ENCODE measurements around the gene PRKCSH.

PRKCSH gene

GRCh38 chr19:11499220-11499726, 63.8 kb downstream of the PRKCSH start:
- Mint-ChIP-seq H3K27me3 (ENCODE audit: low read depth, poor library complexity) (no peaks in the 10 kb centered on the region), H3K9me3 (no peaks in the 10 kb centered on the region), H3K4me1 (peaks cover 2% of the 10 kb centered on the region), H3K36me3 (ENCODE audit: low read depth) (peaks cover 11% of the 10 kb centered on the region), H3K27ac (no peak overlapping the region), H3K4me3 (no peak overlapping the region)
- TF ChIP-seq CTCF (IDR thresholded peaks at IDR 0.05), result no peak
- no peak for DNase-seq

GRCh38 chr19:11499890-11500420, 64.5 kb downstream of the PRKCSH start:
- Mint-ChIP-seq H3K4me1 (peaks cover 9% of the 10 kb centered on the region), H3K9me3 (no peaks in the 10 kb centered on the region), H3K36me3 (ENCODE audit: low read depth) (peaks cover 11% of the 10 kb centered on the region), H3K27ac (no peak overlapping the region), H3K27me3 (ENCODE audit: low read depth, poor library complexity) (no peaks in the 10 kb centered on the region), H3K4me3 (no peak overlapping the region)
- no peak for TF ChIP-seq CTCF (IDR thresholded peaks at IDR 0.05)
- no peak for DNase-seq
